Measurements from ENCODE around the gene PLGRKT. TPM values are rescaled to one million over a fixed set of nuclear protein-coding genes. Genes with fewer than 3 reads are reported as not detected.
"Not testable (repeated sequence)": the region's sequence is repeated elsewhere in the genome, so short reads cannot be mapped to it uniquely, and the experiment has no call there.

PLGRKT gene
- polyA plus RNA-seq, 4 donors: 37.3 to 49.8 (median 41.4) TPM

- no peak for DNase-seq (ENCODE audit: low read depth in 4 of 4, low spot score in 3 of 4)
Observed at GRCh38 chr9:5453004-5453403, 15.3 kb upstream of the PLGRKT start.

- DNase-seq (ENCODE audit: low read depth in 4 of 4, low spot score in 3 of 4): no peak
Observed at GRCh38 chr9:5452286-5452609, 14.5 kb upstream of the PLGRKT start.

- peak; percentile 55 to 70 (median 58) for DNase-seq (ENCODE audit: low read depth in 4 of 4, low spot score in 3 of 4)
Observed at GRCh38 chr9:5450359-5451091, 12.8 kb upstream of the PLGRKT start, which contains the start of gene CD274. Gene CD274 (plus strand): TSS chr9:5450542. CDS start chr9:5456114, 5,572 bp downstream.

GRCh38 chr9:5449521-5450358, 12.0 kb upstream of the PLGRKT start:
- DNase-seq (ENCODE audit: low read depth in 4 of 4, low spot score in 3 of 4): no peak

GRCh38 chr9:5448461-5449435, 11.0 kb upstream of the PLGRKT start:
- DNase-seq (ENCODE audit: low read depth in 4 of 4, low spot score in 3 of 4): no peak

GRCh38 chr9:5448016-5448415, 10.3 kb upstream of the PLGRKT start:
- no peak for DNase-seq (ENCODE audit: low read depth in 4 of 4, low spot score in 3 of 4)

- no peak for DNase-seq (ENCODE audit: low read depth in 4 of 4, low spot score in 3 of 4)
Observed at GRCh38 chr9:5447337-5447736, 9.6 kb upstream of the PLGRKT start.

GRCh38 chr9:5446451-5447236, 8.9 kb upstream of the PLGRKT start:
- no peak for DNase-seq (ENCODE audit: low read depth in 4 of 4, low spot score in 3 of 4)

- DNase-seq (ENCODE audit: low read depth in 4 of 4, low spot score in 3 of 4): no peak
Observed at GRCh38 chr9:5445886-5446285, 8.2 kb upstream of the PLGRKT start.

- not testable (repeated sequence) for DNase-seq (ENCODE audit: low read depth in 4 of 4, low spot score in 3 of 4)
Observed at GRCh38 chr9:5445096-5445495, 7.4 kb upstream of the PLGRKT start.

- DNase-seq (ENCODE audit: low read depth in 4 of 4, low spot score in 3 of 4): no peak
Observed at GRCh38 chr9:5443850-5444249, 6.1 kb upstream of the PLGRKT start.

- no peak for DNase-seq (ENCODE audit: low read depth in 4 of 4, low spot score in 3 of 4)
Observed at GRCh38 chr9:5442400-5443011, 4.8 kb upstream of the PLGRKT start.

- DNase-seq (ENCODE audit: low read depth in 4 of 4, low spot score in 3 of 4): no peak
Observed at GRCh38 chr9:5441043-5441442, 3.3 kb upstream of the PLGRKT start.

- no peak for DNase-seq (ENCODE audit: low read depth in 4 of 4, low spot score in 3 of 4)
Observed at GRCh38 chr9:5440426-5440825, 2.7 kb upstream of the PLGRKT start.

- no peak for DNase-seq (ENCODE audit: low read depth in 4 of 4, low spot score in 3 of 4)
Observed at GRCh38 chr9:5438301-5439162, 807 bp upstream of the PLGRKT start.

GRCh38 chr9:5436441-5436840, 1.3 kb downstream of the PLGRKT start:
- no peak for DNase-seq (ENCODE audit: low read depth in 4 of 4, low spot score in 3 of 4)

- DNase-seq (ENCODE audit: low read depth in 4 of 4, low spot score in 3 of 4): no peak
Observed at GRCh38 chr9:5435912-5436311, 1.8 kb downstream of the PLGRKT start.
